Body of pancreas (tissue), 4 donors: ENCODE measurements around the gene PDE10A.

Experiments used
- POLR2A ChIP-seq, 3 donors: fragments of 450-650 bp; IDR thresholded peaks; one replicate each; pipeline ENCODE4 v1.6.1; 2016; ENCODE audit warnings: antibody characterized with exemption in 3 of 3, mild to moderate bottlenecking in 2 of 3
- TF ChIP-seq, protein P1 (sequence below), 7 experiments: fragments of 450-650 bp in 4 of 7; fragments of 200-600 bp in 3 of 7; sonication (generic) in 3 of 7; IDR thresholded peaks; one replicate each; pipeline ENCODE4 v1.5.1; 2016 to 2019; ENCODE audit warnings: antibody characterized with exemption in 7 of 7

GRCh38 chr6:165653196-165653595, 9.8 kb downstream of the PDE10A start:
- TF ChIP-seq, protein P1, sequence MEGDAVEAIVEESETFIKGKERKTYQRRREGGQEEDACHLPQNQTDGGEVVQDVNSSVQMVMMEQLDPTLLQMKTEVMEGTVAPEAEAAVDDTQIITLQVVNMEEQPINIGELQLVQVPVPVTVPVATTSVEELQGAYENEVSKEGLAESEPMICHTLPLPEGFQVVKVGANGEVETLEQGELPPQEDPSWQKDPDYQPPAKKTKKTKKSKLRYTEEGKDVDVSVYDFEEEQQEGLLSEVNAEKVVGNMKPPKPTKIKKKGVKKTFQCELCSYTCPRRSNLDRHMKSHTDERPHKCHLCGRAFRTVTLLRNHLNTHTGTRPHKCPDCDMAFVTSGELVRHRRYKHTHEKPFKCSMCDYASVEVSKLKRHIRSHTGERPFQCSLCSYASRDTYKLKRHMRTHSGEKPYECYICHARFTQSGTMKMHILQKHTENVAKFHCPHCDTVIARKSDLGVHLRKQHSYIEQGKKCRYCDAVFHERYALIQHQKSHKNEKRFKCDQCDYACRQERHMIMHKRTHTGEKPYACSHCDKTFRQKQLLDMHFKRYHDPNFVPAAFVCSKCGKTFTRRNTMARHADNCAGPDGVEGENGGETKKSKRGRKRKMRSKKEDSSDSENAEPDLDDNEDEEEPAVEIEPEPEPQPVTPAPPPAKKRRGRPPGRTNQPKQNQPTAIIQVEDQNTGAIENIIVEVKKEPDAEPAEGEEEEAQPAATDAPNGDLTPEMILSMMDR (IDR thresholded peaks at IDR 0.05): no peak
- TF ChIP-seq POLR2A (IDR thresholded peaks at IDR 0.05): no peak
